HepG2 (cell line): Measurements from ENCODE around the gene CHN2. TPM values are rescaled to one million over a fixed set of nuclear protein-coding genes. Genes with fewer than 3 reads are reported as not detected.

Experiments used
- ATAC-seq: fragments of 200-7000 bp; cut with Tn5 transposase; 3 replicates; pipeline ENCODE4 v1.9.1; 2020; ENCODE audit warnings: mild to moderate bottlenecking, moderate library complexity
- BruUV-seq: library from RNA; stranded (reverse); fragments of 400-500 nt; replicated peaks from 2 replicates; lab custom pipeline; 2021; lab: Mats Ljungman, UMichigan
- CTCF ChIA-PET: fragments of 300-600 bp; formaldehyde crosslinking; extraction: SDS; loops from one replicate; lab custom pipeline; 2021; ENCODE audit warnings: low total read pairs, inconsistent platforms, low intra/inter-chr PET ratio; lab: Yijun Ruan, JAX
- POLR2A ChIA-PET: fragments of 350-600 bp; sonication (Branson Sonifier 250); formaldehyde crosslinking; loops from one replicate; lab custom pipeline; 2020; ENCODE audit warnings: antibody characterized with exemption, inconsistent platforms; lab: Yijun Ruan, JAX
- DNase-seq: peaks from one replicate; pipeline ENCODE4 v3.0.0-alpha.2; 2015; ENCODE audit warnings: low spot score
- FAIRE-seq: peaks from 3 replicates; lab custom pipeline; 2011; peaks lifted over from hg19 to GRCh38; lab: Jason Lieb, UNC
- H2AFZ ChIP-seq: one replicate; pipeline ENCODE4 v1.6.1; 2011; ENCODE audit warnings: low read length, inconsistent platforms
- H3K27ac ChIP-seq: fragments of 300-600 bp; 3 replicates; pipeline ENCODE4 v1.8.0; 2011; ENCODE audit warnings: mixed run types, mild to moderate bottlenecking, mixed read lengths, low read length, inconsistent platforms; ENCODE audit not compliant: insufficient read depth; ENCODE audit errors: extremely low read length
- H3K27me3 ChIP-seq, 2 experiments: fragments of 200-600 bp in 1 of 2; 2 replicates in 1 of 2; 3 replicates in 1 of 2; pipeline versions ENCODE4 v1.6.0 to v1.8.0; 2011; ENCODE audit warnings: low read length in 2 of 2, mild to moderate bottlenecking in 2 of 2, moderate library complexity in 2 of 2, inconsistent platforms in 1 of 2; ENCODE audit not compliant: insufficient read depth in 2 of 2, control insufficient read depth in 1 of 2
- H3K36me3 ChIP-seq, 2 experiments: fragments of 200-600 bp in 1 of 2; replicated peaks in 1 of 2; 2 replicates in 1 of 2; 3 replicates in 1 of 2; pipeline versions ENCODE4 v1.5.1 to v1.8.0; 2011; ENCODE audit warnings: low read length in 2 of 2, inconsistent platforms in 1 of 2; ENCODE audit not compliant: insufficient read depth in 2 of 2, control insufficient read depth in 1 of 2
- H3K4me1 ChIP-seq: 2 replicates; pipeline ENCODE4 v1.5.1; 2012; ENCODE audit warnings: low read length, inconsistent platforms; ENCODE audit not compliant: insufficient read depth
- H3K4me2 ChIP-seq: 2 replicates; pipeline ENCODE4 v1.6.0; 2011; ENCODE audit warnings: low read depth, low read length, inconsistent platforms
- H3K4me3 ChIP-seq, 3 experiments: fragments of 200-600 bp in 1 of 3; sonication (generic), shearing (Covaris generic) in 1 of 3; replicated peaks in 1 of 3; 2 replicates each; pipeline ENCODE4 v1.5.1; 2011 to 2016; ENCODE audit warnings: low read length in 3 of 3, inconsistent platforms in 2 of 3, low read depth in 2 of 3, mild to moderate bottlenecking in 2 of 3, control low read depth in 1 of 3, mixed read lengths in 1 of 3; ENCODE audit not compliant: insufficient read depth in 1 of 3
- H3K79me2 ChIP-seq: one replicate; pipeline ENCODE4 v1.6.1; 2011; ENCODE audit warnings: low read length, inconsistent platforms; ENCODE audit not compliant: insufficient read depth
- H3K9ac ChIP-seq: 2 replicates; pipeline ENCODE4 v1.6.0; 2011; ENCODE audit warnings: mild to moderate bottlenecking, low read depth, low read length, inconsistent platforms; ENCODE audit not compliant: insufficient read depth
- H3K9me3 ChIP-seq: 2 replicates; pipeline ENCODE4 v1.5.1; 2012; ENCODE audit warnings: mild to moderate bottlenecking, low read length
- H4K20me1 ChIP-seq: 2 replicates; pipeline ENCODE4 v1.6.0; 2011; ENCODE audit warnings: inconsistent platforms, mild to moderate bottlenecking, low read length, moderate library complexity; ENCODE audit not compliant: insufficient read depth
- CREM ChIP-seq, 2 experiments: sonication (generic) in 1 of 2; formaldehyde crosslinking in 1 of 2; IDR thresholded peaks; 2 replicates each; pipeline versions ENCODE4 v1.4.0 to v1.6.1; 2016 to 2020; ENCODE audit warnings: antibody characterized with exemption in 1 of 2, mild to moderate bottlenecking in 1 of 2, missing genetic modification reagents in 1 of 2
- FOSL1 ChIP-seq: sonication (generic); formaldehyde crosslinking; IDR thresholded peaks from 2 replicates; pipeline ENCODE4 v1.9.0; 2021; ENCODE audit warnings: missing genetic modification reagents, borderline replicate concordance
- GLI4 ChIP-seq: sonication (generic); formaldehyde crosslinking; IDR thresholded peaks from 2 replicates; pipeline ENCODE4 v1.5.1; 2020; ENCODE audit warnings: missing genetic modification reagents, mild to moderate bottlenecking, moderate library complexity, borderline replicate concordance
- KDM3A ChIP-seq: IDR thresholded peaks from 2 replicates; pipeline ENCODE4 v1.6.1; 2018; ENCODE audit warnings: low read depth, missing compliant biosample characterization
- KLF13 ChIP-seq: sonication (generic); formaldehyde crosslinking; IDR thresholded peaks from 2 replicates; pipeline ENCODE4 v1.4.0; 2020; ENCODE audit warnings: mild to moderate bottlenecking, missing genetic modification reagents
- NFE2L1 ChIP-seq: sonication (generic); formaldehyde crosslinking; IDR thresholded peaks from 2 replicates; pipeline ENCODE4 v1.4.0; 2020; ENCODE audit warnings: missing genetic modification reagents, mild to moderate bottlenecking, borderline replicate concordance
- SIX1 ChIP-seq: sonication (generic); formaldehyde crosslinking; IDR thresholded peaks from 2 replicates; pipeline ENCODE4 v1.4.0; 2020; ENCODE audit warnings: missing genetic modification reagents, borderline replicate concordance
- TP53 ChIP-seq: sonication (generic); formaldehyde crosslinking; conservative IDR thresholded peaks from 2 replicates; pipeline ENCODE4 v1.4.0; 2020; ENCODE audit warnings: missing genetic modification reagents
- U2AF2 ChIP-seq: fragments of 200-400 bp; formaldehyde crosslinking; IDR thresholded peaks from 2 replicates; pipeline ENCODE4 v1.6.1; 2017; ENCODE audit warnings: low read depth, mild to moderate bottlenecking, low read length
- ZNF263 ChIP-seq: sonication (generic); formaldehyde crosslinking; IDR thresholded peaks from 2 replicates; pipeline ENCODE4 v1.4.0; 2020; ENCODE audit warnings: missing genetic modification reagents
- ZSCAN25 ChIP-seq: sonication (generic); formaldehyde crosslinking; IDR thresholded peaks from 2 replicates; pipeline ENCODE4 v1.8.0; 2022; ENCODE audit warnings: mild to moderate bottlenecking, missing genetic modification reagents
- WGBS: methylation state at CpG from one replicate; pipeline ENCODE4 v1.1.6; 2017; ENCODE audit warnings: low lambda C conversion rate; 5-methylcytosine and 5-hydroxymethylcytosine counted together
- in situ Hi-C: cut with HindIII; loops from 2 replicates; pipeline ENCODE4 v1.10.0; 2017; ENCODE audit warnings: low pct_unique_long_range_greater_than_20kb; ENCODE audit not compliant: extremely low pct_ligation_motif_present
- intact Hi-C: fragments of 100-400 bp; cut with micrococcal nuclease; formaldehyde crosslinking; loops from one replicate; pipeline ENCODE4 v1.10.0; 2022; ENCODE audit not compliant: unreplicated experiment
- polyA plus RNA-seq, 8 experiments: library from polyadenylated mRNA; depleted of rRNA in 3 of 8; stranded (reverse) in 7 of 8; unstranded in 1 of 8; fragments of >200 nt; fragmentation: Illumina TruSeq in 4 of 8; extraction: Trizol in 4 of 8; gene quantifications; 2 replicates each; pipeline versions ENCODE4 v1.2.1 to v1.2.3, GENCODE V29; 2011 to 2016; ENCODE audit warnings: low read depth in 4 of 8, missing spikeins in 1 of 8, mixed read lengths in 1 of 8; ENCODE audit not compliant: insufficient read depth in 1 of 8
- total RNA-seq, 5 experiments: library from RNA; depleted of rRNA; stranded (reverse); fragments of >200 nt; fragmentation: Illumina TruSeq; extraction: Trizol; gene quantifications; 2 replicates each; pipeline ENCODE4 v1.2.3, GENCODE V29; 2016; ENCODE audit warnings: low read depth in 1 of 5
- TF ChIP-seq, protein P1 (sequence below): sonication (generic); formaldehyde crosslinking; IDR thresholded peaks from 2 replicates; pipeline ENCODE4 v1.5.0; 2020; ENCODE audit warnings: mild to moderate bottlenecking, missing genetic modification reagents, moderate library complexity
- TF ChIP-seq, protein P2 (sequence below): sonication (generic); formaldehyde crosslinking; IDR thresholded peaks from 2 replicates; pipeline ENCODE4 v1.4.0; 2020; ENCODE audit warnings: low read depth, mild to moderate bottlenecking, missing genetic modification reagents
- TF ChIP-seq, protein P3 (sequence below): sonication (generic); formaldehyde crosslinking; IDR thresholded peaks from 2 replicates; pipeline ENCODE4 v1.8.1; 2023; ENCODE audit warnings: missing genetic modification reagents, mild to moderate bottlenecking, borderline replicate concordance

The CHN2 gene
- total and polyA plus RNA-seq, 2 of the 13 experiments (the other 11 are each of a cell fraction or from before 2014, with no cell fraction given) = 23.5 to 30.5 TPM

DNA sequence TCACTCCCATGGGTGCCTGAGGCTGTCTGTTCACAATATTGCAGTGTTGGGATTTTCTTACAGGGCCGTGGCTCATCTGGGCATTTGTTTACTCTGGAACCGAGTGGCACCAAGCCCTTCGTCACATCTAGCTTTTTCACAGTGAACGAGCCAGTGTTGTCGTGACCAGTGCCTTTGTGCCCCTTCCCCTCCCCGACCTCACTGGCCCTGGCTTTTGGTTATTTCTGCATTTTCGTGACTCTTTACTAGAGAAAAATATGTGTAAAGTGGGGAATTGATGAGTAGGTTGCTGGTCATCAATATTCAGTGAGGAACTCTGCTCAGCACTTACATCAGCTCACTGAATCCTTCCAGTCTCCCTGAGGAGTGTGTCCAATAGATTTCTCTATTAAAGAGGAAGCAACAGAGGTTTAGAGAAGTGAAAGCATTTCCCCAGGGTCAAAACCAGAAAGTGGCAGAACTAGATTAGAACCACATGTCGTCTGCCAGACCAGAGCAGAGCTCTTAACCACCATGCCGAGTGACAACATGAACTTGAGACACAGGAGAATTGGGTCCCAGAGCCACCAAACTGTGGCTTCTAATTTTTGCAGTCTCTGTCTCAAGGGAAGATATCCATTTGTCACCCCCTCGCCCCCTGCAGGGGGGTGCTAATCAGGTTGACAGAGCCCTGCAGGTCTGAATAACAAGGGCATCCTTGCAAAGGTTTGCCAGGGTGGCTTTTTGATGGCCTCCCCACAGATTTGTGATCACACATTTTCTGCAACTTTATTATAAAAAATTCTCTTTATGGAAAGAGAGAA, 125.3 kb downstream of the CHN2 start:
- intact Hi-C loops (no loop called here), in situ Hi-C loops (no loop called here)
- H3K4me1 ChIP-seq = peaks cover 8% of the 10 kb centered on the region; the same call in 1 of the 2 replicates
- no peaks in the 10 kb centered on the region for H3K79me2 ChIP-seq
- H3K27ac ChIP-seq = no peak overlapping the region
- no peaks in the 10 kb centered on the region for H4K20me1 ChIP-seq
- ChIA-PET POLR2A (no interaction called here), CTCF (no interaction called here)
- peaks cover 4 to 6% of the 10 kb centered on the region in 2 experiments; a peak in 2 of 5 replicates for H3K36me3 ChIP-seq
- no peak for DNase-seq
- no peak overlapping the region for H2AFZ ChIP-seq
- no peak for ATAC-seq
- no peaks in the 10 kb centered on the region for H3K9me3 ChIP-seq
- 92% methylated on average over 9 of the region's 10 CpGs for WGBS
- FAIRE-seq = no peak
- no peak overlapping the region for H3K9ac ChIP-seq
- no TSS peak for BruUV-seq
- H3K27me3 ChIP-seq = no peaks in the 10 kb centered on the region
- no peak overlapping the region for H3K4me2 ChIP-seq
- TF ChIP-seq ZNF263 = no peak
- no peak for TF ChIP-seq CREM (IDR thresholded peaks at IDR 0.05)
- no peak for TF ChIP-seq CREM (CRISPR knock-in tag; IDR thresholded peaks at IDR 0.05)
- no peak for TF ChIP-seq ZSCAN25 (CRISPR knock-in tag)
- no peak for TF ChIP-seq SIX1 (CRISPR knock-in tag)
- no peak for TF ChIP-seq NFE2L1 (CRISPR knock-in tag)
- no peak for TF ChIP-seq U2AF2
- TF ChIP-seq, all 625 proteins: peak for 0
- no peak overlapping the region for H3K4me3 ChIP-seq

DNA sequence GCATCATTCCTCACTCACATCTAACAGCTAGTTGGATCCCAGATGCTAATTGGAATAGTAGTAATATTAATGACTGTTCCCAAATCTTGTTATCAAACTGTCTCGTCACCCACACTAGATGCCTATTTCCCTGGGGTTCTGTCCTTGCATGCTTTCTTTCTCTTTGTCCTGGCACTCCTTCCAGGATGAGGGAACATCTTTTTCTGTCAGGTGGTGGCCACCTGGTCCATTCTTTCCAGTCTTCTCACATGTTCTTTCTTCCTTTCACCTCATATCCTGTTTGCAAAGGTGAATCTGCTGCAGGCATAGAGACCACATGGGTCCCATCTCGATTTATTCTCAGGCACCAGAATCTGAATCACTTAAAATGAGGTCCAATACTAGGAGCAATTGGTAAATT, 126.0 kb downstream of the CHN2 start:
- no peak for FAIRE-seq
- Histone ChIP-seq H3K79me2 (no peaks in the 10 kb centered on the region), H2AFZ (no peak overlapping the region), H3K27me3 (no peaks in the 10 kb centered on the region), H3K4me2 (no peak overlapping the region), H3K27ac (no peak overlapping the region), H3K9ac (no peak overlapping the region), H3K9me3 (no peaks in the 10 kb centered on the region), H4K20me1 (no peaks in the 10 kb centered on the region), H3K4me3 (no peak overlapping the region), H3K4me1 (peaks cover 8% of the 10 kb centered on the region; the same call in 1 of the 2 replicates), H3K36me3 (peaks cover 4 to 6% of the 10 kb centered on the region in 2 experiments; a peak in 2 of 5 replicates)
- in situ Hi-C loops (no loop called here), intact Hi-C loops (no loop called here)
- BruUV-seq = no TSS peak
- ChIA-PET CTCF (no interaction called here), POLR2A (no interaction called here)
- WGBS = 100% methylated on average over 2 of the region's 2 CpGs
- no peak for ATAC-seq
- no peak for DNase-seq
- TF ChIP-seq TP53 (CRISPR knock-in tag) (no peak), KLF13 (CRISPR knock-in tag) (no peak), GLI4 (CRISPR knock-in tag) (no peak), FOSL1 (CRISPR knock-in tag) (no peak), KDM3A (CRISPR knock-in tag) (no peak)
- TF ChIP-seq, protein P1, sequence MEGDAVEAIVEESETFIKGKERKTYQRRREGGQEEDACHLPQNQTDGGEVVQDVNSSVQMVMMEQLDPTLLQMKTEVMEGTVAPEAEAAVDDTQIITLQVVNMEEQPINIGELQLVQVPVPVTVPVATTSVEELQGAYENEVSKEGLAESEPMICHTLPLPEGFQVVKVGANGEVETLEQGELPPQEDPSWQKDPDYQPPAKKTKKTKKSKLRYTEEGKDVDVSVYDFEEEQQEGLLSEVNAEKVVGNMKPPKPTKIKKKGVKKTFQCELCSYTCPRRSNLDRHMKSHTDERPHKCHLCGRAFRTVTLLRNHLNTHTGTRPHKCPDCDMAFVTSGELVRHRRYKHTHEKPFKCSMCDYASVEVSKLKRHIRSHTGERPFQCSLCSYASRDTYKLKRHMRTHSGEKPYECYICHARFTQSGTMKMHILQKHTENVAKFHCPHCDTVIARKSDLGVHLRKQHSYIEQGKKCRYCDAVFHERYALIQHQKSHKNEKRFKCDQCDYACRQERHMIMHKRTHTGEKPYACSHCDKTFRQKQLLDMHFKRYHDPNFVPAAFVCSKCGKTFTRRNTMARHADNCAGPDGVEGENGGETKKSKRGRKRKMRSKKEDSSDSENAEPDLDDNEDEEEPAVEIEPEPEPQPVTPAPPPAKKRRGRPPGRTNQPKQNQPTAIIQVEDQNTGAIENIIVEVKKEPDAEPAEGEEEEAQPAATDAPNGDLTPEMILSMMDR (CRISPR knock-in tag) = no peak
- TF ChIP-seq, protein P2, sequence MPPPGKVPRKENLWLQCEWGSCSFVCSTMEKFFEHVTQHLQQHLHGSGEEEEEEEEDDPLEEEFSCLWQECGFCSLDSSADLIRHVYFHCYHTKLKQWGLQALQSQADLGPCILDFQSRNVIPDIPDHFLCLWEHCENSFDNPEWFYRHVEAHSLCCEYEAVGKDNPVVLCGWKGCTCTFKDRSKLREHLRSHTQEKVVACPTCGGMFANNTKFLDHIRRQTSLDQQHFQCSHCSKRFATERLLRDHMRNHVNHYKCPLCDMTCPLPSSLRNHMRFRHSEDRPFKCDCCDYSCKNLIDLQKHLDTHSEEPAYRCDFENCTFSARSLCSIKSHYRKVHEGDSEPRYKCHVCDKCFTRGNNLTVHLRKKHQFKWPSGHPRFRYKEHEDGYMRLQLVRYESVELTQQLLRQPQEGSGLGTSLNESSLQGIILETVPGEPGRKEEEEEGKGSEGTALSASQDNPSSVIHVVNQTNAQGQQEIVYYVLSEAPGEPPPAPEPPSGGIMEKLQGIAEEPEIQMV (CRISPR knock-in tag) = no peak
- TF ChIP-seq, protein P3, sequence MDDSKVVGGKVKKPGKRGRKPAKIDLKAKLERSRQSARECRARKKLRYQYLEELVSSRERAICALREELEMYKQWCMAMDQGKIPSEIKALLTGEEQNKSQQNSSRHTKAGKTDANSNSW (CRISPR knock-in tag) = no peak
